Gastrocnemius medialis (tissue), 4 donors: ENCODE measurements around the gene UNK. TPM values are rescaled to one million over a fixed set of nuclear protein-coding genes. Genes with fewer than 3 reads are reported as not detected.

ENCODE experiments used
- ATAC-seq, 2 donors: fragments of 150-250 bp; one replicate each; pipeline ENCODE4 v1.9.1; 2016
- DNase-seq, 2 donors: peaks; one replicate each; pipeline ENCODE4 v3.0.0-alpha.2; 2019
- H3K27ac ChIP-seq, 4 donors: fragments of 200-600 bp; sonication (generic); 1 replicate in 1 of 4; 2 replicates in 3 of 4; pipeline ENCODE4 v1.5.1; 2016 to 2018; ENCODE audit warnings: mild to moderate bottlenecking in 2 of 4, moderate library complexity in 1 of 4
- H3K27me3 ChIP-seq, 3 donors: fragments of 200-600 bp; sonication (generic) in 2 of 3; 1 replicate in 1 of 3; 2 replicates in 2 of 3; pipeline versions ENCODE4 v1.5.1 to v1.6.0; 2016 to 2019; ENCODE audit warnings: mild to moderate bottlenecking in 1 of 3, moderate library complexity in 1 of 3
- H3K36me3 ChIP-seq, 2 donors: fragments of 200-600 bp; sonication (generic) in 1 of 2; one replicate each; pipeline ENCODE4 v1.5.1; 2017 to 2018
- H3K4me1 ChIP-seq, 2 donors: fragments of 200-600 bp; sonication (generic) in 1 of 2; one replicate each; pipeline ENCODE4 v1.5.1; 2016 to 2017; ENCODE audit warnings: mild to moderate bottlenecking in 2 of 2
- H3K4me3 ChIP-seq, 4 donors: fragments of 200-600 bp; sonication (generic) in 3 of 4; 1 replicate in 1 of 4; 2 replicates in 3 of 4; pipeline ENCODE4 v1.5.1; 2016 to 2019; ENCODE audit warnings: mild to moderate bottlenecking in 2 of 4
- H3K9me3 ChIP-seq, 3 donors: fragments of 200-600 bp; sonication (generic) in 2 of 3; 1 replicate in 1 of 3; 2 replicates in 2 of 3; pipeline ENCODE4 v1.5.1; 2016 to 2019
- CTCF ChIP-seq, 5 experiments: fragments of 450-650 bp in 3 of 5; fragments of 200-600 bp in 2 of 5; sonication (generic) in 2 of 5; IDR thresholded peaks in 4 of 5; conservative IDR thresholded peaks in 1 of 5; 1 replicate in 4 of 5; 2 replicates in 1 of 5; pipeline ENCODE4 v1.5.1; 2016 to 2019; ENCODE audit warnings: antibody characterized with exemption in 5 of 5, mild to moderate bottlenecking in 3 of 5, moderate library complexity in 3 of 5
- POLR2A ChIP-seq, 2 donors: fragments of 450-650 bp; IDR thresholded peaks; one replicate each; pipeline ENCODE4 v1.6.1; 2017; ENCODE audit warnings: antibody characterized with exemption in 2 of 2, mild to moderate bottlenecking in 2 of 2, moderate library complexity in 2 of 2
- in situ Hi-C, 4 donors: fragments of 200-750 bp; cut with MboI; loops; one replicate each; pipeline versions ENCODE4 v1.15.0 to v1.8.0; 2017; ENCODE audit warnings: low sequenced_read_pairs in 4 of 4
- intact Hi-C: fragments of 100-400 bp; cut with DNase I; formaldehyde crosslinking; loops from one replicate; pipeline ENCODE4 v1.15.1; 2023; ENCODE audit warnings: low total_unique reads
- total RNA-seq, 4 donors: library from RNA; depleted of rRNA; stranded (reverse); fragments of >200 nt; gene quantifications; one replicate each; pipeline versions ENCODE4 v1.1.0 to v1.2.3, GENCODE V29; 2016

Gene UNK
- total RNA-seq, 4 donors from 2014 or later: 10.4 to 19.2 (median 13.1) TPM

- Histone ChIP-seq H3K9me3 (no peaks in the 10 kb centered on the region), H3K4me1 (peaks cover 16 to 19% of the 10 kb centered on the region in 2 donors), H3K27me3 (no peaks in the 10 kb centered on the region), H3K4me3 (no peak overlapping the region), H3K36me3 (no peaks in the 10 kb centered on the region), H3K27ac (no peak overlapping the region)
- intact Hi-C loops: loop anchor here (1.0 to 2.0 kb wide), 3 partner anchors 76 to 162 kb away; partner anchors contain the start of gene SMIM5
- no peak for ATAC-seq
- TF ChIP-seq POLR2A (IDR thresholded peaks at IDR 0.05) (no peak), CTCF (IDR thresholded peaks at IDR 0.05 in 4 of 5, conservative IDR thresholded peaks at IDR 0.05 in 1 of 5) (no peak)
- in situ Hi-C loops: loop anchor here in 2 of 4 donors (5.0 to 25.0 kb wide), 2 partner anchors 79 to 136 kb away; partner anchors contain the start of genes TRIM47 (in 1 of the 2) and TRIM65 (in 1 of the 2)
- DNase-seq: no peak
Measured at GRCh38 chr17:75750661-75751423, 33.8 kb upstream of the UNK start.

- TF ChIP-seq CTCF (IDR thresholded peaks at IDR 0.05 in 4 of 5, conservative IDR thresholded peaks at IDR 0.05 in 1 of 5) (no peak), POLR2A (IDR thresholded peaks at IDR 0.05) (no peak)
- ATAC-seq (no peak), DNase-seq (no peak)
- H3K4me3 ChIP-seq: no peak overlapping the region
- in situ Hi-C loops (loop anchor here in 2 of 4 donors (5.0 to 25.0 kb wide), 2 partner anchors 80 to 135 kb away; partner anchors contain the start of genes TRIM47 (in 1 of the 2) and TRIM65 (in 1 of the 2)), intact Hi-C loops (loop anchor here (2.0 kb wide), 1 partner anchor 163 kb away; no protein-coding TSS in a partner anchor)
- no peak overlapping the region for H3K27ac ChIP-seq
- H3K27me3 ChIP-seq: no peaks in the 10 kb centered on the region
- H3K36me3 ChIP-seq: no peaks in the 10 kb centered on the region
- no peaks in the 10 kb centered on the region for H3K9me3 ChIP-seq
- H3K4me1 ChIP-seq: peaks cover 16 to 19% of the 10 kb centered on the region in 2 donors
Measured at GRCh38 chr17:75751676-75752404, 32.8 kb upstream of the UNK start.

GRCh38 chr17:75752405-75752709 is 32.2 kb upstream of the UNK start:
- intact Hi-C loops: no loop called here
- DNase-seq (no peak), ATAC-seq (no peak)
- no peak overlapping the region for H3K4me3 ChIP-seq
- in situ Hi-C loops: loop anchor here in 2 of 4 donors (5.0 to 25.0 kb wide), 2 partner anchors 80 to 135 kb away; partner anchors contain the start of genes TRIM47 (in 1 of the 2) and TRIM65 (in 1 of the 2)
- H3K9me3 ChIP-seq: no peaks in the 10 kb centered on the region
- peaks cover 16 to 19% of the 10 kb centered on the region in 2 donors for H3K4me1 ChIP-seq
- H3K27me3 ChIP-seq: no peaks in the 10 kb centered on the region
- TF ChIP-seq CTCF (IDR thresholded peaks at IDR 0.05 in 4 of 5, conservative IDR thresholded peaks at IDR 0.05 in 1 of 5) (no peak), POLR2A (IDR thresholded peaks at IDR 0.05) (no peak)
- H3K27ac ChIP-seq: no peak overlapping the region
- H3K36me3 ChIP-seq: no peaks in the 10 kb centered on the region

GRCh38 chr17:75752802-75753513 is 31.6 kb upstream of the UNK start:
- peak overlapping the region in 1 of 4 donors; percentile 12 for H3K27ac ChIP-seq
- peaks cover 13 to 15% of the 10 kb centered on the region in 2 donors for H3K4me1 ChIP-seq
- TF ChIP-seq POLR2A (IDR thresholded peaks at IDR 0.05) (no peak), CTCF (IDR thresholded peaks at IDR 0.05 in 4 of 5, conservative IDR thresholded peaks at IDR 0.05 in 1 of 5) (no peak)
- DNase-seq (no peak), ATAC-seq (no peak)
- in situ Hi-C loops (loop anchor here in 2 of 4 donors (5.0 to 25.0 kb wide), 2 partner anchors 81 to 134 kb away; partner anchors contain the start of genes TRIM47 (in 1 of the 2) and TRIM65 (in 1 of the 2)), intact Hi-C loops (no loop called here)
- no peaks in the 10 kb centered on the region for H3K9me3 ChIP-seq
- peak overlapping the region; percentile 56 to 71 (median 57) for H3K4me3 ChIP-seq
- H3K36me3 ChIP-seq: no peaks in the 10 kb centered on the region
- H3K27me3 ChIP-seq: no peaks in the 10 kb centered on the region
